HG03045 (cell line): ENCODE data around the gene KCNJ18.
"Not testable (repeated sequence)": the region's sequence is repeated elsewhere in the genome, so short reads cannot be mapped to it uniquely, and the experiment has no call there.

ENCODE experiments used
- ATAC-seq: cut with Tn5 transposase; IDR thresholded peaks from one replicate; pipeline ENCODE4 v1.9.1; 2021; ENCODE audit warnings: mild to moderate bottlenecking, moderate library complexity; ENCODE audit not compliant: unreplicated experiment

The KCNJ18 gene

DNA sequence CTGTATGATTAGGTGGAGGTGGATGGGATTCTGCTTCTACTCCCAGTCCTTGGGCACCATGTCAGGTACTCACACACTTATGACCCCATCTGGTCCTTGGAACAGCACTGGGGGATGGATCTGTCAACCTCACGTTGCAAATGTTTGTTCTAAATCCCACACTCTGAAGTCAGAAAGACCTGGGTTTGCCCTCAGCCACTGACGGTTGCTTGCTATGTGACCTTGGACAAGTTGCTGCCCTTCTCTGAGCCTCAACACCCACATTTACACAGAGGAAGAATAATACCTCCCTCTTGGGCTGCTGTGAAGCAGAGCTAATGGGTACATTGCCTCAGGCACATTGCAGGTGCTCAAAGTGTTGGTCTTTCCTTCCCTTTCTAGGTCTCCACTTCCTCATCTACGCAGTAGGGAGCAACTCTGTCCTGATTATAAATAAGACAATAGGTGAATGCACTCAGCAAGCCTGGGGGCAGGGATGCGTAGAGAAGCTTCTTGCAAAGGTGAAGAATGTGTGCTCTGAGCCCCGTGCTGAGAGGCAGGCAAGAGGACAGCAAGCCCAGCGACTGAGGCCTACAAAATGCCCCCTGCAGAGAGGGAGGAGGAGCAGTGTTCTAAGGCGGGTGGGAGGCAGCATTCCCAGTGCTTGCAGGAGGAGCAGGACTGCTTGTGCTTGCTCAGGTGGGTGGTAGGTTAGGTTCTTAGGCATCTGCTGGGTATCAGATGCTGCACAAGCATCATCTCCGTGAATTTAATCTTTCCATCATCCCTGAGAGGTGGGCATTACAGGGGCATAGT, 21.8 kb upstream of the KCNJ18 start:
- not testable (repeated sequence) for ATAC-seq

DNA sequence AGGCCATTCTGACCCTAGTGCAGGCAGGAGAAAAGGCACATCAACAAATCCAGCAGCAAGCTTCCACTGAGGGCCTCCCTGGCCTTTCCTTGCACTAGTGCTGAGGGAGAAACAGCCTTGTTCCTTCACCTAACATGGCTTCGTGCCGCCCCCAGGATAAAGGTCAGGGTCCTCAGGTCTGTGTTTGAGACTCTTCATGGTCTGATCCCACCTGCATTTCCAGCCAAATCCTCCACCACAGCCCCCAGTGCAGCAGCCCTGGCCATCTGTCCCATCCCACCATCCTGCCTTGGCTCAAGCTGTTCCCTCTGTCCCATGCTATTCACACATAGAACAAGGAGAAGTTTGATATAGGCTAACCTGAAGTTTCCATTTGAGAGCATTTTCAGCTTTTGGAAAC, 20.9 kb upstream of the KCNJ18 start:
- not testable (repeated sequence) for ATAC-seq

DNA sequence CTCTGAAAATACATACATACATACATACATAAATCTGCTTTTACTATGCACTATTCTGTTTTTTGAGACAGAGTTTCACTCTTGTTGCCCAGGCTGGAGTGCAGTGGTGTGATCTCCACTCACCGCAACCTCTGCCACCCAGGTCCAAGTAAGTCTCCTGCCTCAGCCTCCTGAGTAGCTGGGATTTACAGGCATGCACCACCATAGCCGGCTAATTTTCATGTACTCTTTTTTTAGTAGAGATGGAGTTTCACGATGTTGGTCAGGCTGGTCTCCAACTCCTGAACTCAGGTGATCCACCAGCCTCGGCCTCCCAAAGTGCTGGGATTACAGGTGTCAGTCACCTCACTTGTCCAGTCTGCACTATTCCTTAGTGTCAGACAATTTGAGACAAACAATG, 20.5 kb upstream of the KCNJ18 start:
- not testable (repeated sequence) for ATAC-seq

DNA sequence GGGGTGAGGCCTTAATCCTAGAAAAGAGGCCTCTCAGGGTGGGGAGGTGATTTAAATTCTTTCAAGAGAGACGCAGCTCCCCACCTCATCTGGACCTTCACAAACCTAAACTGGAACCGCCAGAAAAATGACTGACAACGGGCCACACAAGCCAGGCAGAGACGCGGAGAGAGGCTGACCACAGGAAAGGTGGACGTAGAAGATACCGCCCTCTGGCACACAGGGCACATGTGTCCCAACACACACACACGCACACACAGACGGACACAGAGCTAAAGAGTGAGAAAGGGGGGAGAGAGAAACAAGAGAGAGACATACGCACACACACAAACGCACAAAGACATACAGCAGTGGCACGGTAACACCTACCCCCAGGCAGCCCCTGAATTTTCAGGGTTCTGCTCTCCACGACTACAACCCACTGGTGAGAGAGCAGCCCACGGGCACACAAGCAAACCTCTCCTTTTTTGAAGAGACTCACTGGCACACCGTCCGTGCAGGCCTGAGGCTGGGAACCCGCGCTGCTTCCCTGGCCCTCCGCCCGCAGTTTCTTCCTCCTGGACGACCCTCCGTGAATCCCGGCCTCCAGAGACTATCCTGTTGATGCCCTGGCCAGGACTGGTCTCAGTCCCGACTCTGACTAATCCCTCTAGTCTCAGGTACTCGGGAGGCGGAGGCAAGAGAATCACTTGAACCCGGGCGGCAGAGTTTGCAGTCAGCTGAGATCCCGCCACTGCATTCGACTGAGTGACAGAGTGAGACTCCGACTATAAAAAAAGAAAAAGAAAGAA, 18.7 kb upstream of the KCNJ18 start:
- not testable (repeated sequence) for ATAC-seq

DNA sequence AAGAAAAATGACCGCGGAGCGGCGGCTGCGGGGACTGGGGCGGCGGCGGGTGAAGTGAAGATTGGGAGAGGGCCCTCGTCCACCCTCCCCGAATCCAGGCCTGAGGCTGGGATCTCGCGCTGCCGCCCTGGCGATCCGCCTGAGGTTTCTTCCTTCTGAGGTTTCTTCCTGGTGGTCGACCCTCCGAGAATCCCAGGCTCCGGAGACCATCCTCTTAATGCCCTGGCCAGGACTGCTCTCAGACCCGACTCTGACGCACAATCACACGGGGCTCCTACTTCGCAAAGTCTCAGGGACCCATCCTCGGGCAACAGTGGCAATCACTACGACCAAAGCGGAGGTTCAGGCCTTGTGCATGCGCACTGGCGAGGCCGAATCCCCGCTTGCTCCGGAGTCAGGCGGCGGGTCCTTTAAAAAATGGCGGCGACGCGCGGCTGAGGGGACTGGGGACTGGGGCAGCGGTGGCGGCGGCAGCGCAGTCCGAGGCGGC, 18.0 kb upstream of the KCNJ18 start:
- ATAC-seq = no peak

DNA sequence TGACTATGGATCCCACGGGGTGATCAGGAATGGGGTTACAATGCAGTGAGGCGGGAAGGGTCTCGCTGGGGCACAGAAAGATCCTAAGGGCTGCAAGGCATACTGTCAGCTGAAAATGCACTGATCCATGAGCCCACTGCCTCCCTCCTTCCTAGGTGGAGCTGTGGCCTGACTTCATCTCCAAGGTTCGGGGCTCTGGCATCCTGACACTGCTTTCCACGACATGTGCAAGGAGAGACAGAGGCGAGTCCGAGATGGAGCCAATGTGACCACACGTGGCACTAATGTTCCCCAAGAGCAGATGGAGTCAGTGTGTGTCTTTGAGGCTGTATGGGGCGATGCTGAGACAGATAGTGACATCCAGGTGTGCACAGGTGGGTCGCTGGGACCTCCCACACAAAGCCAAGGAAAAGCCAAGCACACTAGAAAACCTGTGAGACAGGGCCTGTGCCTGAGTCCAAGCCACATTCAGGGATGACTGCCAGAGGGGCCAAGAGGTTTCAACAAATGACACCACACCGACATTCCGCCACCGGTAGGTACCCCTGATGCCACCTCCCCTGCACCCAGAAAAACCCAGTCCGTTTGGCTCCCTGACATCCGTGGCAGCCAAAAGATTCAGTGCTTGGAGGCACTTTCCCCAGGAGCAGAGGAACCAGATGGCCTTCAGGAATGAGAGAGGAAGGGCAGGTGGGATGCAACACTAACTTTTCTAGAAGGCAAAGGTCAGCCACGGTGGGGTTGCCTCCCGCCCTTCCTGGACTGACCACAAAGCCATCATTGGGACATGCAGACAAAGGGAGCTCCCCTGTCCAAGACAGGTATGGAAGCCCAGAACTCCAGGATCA, 17.2 kb upstream of the KCNJ18 start:
- ATAC-seq = not testable (repeated sequence)

DNA sequence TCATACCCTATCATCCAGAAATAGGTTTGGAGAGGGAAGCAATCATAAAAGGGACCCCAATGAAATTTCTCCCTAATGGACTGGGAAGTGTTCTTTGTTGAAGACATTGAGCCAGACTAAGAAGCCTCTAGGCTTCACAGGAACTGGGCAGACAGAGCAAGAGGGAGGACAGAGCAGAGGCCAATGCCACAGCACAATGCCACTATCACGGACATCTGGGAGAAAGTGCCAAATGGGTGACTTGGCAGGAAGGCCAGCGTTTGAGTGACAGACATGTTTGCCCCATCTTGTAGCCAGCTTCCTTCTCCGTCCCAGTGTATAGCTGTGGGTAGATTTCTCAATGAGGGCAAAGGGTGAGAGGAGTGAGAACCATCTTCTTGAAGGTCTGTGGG, 16.6 kb upstream of the KCNJ18 start:
- ATAC-seq = not testable (repeated sequence)

DNA sequence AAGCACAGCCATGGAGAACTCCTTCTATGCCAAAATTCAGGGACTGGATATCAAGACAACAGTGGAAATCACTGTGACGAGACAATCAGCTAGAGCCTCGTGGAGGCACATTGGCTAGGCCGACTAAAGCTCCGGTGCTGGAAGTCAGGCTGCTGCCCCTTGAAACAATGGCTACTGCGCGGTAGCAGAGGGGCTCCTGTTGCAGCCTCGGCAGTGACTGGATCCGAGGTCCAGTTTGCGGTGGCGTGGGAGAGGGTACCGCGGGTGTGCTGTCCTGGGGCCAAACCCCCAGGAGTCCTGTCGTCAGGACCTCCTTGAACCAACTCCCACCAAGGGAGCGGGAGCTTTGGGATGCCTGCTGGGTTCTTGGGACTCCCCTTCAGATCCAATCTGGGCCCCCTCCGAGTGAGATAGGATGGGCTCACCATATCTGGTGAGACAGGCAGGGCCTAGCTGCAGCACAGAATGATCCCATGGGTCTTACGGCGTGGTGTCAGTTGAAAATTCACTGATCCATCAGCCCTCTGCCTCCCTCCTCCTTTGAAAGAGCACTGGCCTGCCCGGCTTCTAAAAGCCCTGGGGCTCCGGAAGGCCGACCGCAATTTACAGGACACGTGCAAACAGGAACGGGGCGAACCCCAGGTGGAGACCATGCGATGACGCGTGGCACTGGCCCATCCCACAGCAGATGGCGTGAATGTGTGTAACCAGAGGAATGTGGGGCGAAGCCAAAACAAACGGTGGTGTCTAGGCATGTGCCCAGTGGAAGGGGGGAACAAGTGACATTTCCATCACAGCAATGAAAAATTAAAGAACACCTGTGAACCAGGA, 15.8 kb upstream of the KCNJ18 start:
- no peak for ATAC-seq

DNA sequence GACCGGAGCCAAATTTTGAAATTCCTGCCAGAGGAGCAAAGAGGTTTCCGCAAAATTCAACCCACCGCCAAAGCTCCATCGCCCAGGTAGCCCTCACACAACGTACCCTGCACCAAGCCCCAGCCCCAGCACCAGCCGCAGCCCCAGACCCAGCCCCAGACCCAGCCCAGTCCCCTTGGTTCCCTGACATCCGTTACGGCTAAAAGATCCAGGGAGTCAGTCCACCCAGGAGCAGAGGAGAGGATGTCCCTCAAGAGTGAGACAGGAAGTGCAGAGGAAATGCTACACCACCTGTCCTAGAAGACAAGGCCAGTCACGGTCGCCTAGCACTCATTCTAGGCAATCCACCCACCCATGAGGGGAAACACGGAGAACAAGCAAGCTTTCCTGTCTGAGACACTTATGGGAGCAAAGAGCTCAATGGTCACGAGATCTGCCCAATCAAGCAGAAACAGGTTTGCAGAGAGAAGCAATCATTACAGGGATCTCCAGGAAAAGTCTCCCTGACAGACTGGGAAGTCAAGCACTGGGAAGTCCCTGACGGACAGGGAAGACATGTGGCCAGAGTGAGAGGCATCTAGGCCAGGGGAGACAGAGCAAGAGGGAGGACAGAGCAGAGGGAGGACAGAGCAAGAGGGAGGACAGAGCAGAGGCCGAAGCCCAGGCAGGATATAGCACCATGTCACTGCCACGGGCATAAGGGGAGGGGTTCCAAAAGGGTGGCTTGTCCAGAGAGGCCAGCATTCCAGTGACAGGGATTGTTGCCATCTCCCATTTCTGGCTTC, 15.0 kb upstream of the KCNJ18 start:
- no peak for ATAC-seq

DNA sequence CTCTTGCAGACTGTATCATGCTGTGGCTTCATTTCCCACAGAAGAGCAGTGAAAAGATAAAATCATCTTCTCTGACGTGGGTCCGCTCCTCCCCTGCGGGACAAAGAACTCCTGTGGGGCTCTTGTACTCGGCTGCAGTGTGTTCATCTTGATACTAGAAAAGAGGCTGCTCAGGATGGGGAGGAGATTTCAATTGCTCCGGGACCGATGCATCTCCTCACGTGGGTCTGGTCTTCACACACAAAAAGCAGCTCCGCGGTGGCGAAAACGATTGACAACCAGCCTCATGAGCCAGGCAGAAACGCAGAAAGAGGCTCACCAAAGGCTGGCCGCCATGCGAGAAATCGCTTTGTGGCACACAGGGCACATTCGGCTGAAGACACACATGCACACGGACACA, 14.4 kb upstream of the KCNJ18 start:
- ATAC-seq = no peak

DNA sequence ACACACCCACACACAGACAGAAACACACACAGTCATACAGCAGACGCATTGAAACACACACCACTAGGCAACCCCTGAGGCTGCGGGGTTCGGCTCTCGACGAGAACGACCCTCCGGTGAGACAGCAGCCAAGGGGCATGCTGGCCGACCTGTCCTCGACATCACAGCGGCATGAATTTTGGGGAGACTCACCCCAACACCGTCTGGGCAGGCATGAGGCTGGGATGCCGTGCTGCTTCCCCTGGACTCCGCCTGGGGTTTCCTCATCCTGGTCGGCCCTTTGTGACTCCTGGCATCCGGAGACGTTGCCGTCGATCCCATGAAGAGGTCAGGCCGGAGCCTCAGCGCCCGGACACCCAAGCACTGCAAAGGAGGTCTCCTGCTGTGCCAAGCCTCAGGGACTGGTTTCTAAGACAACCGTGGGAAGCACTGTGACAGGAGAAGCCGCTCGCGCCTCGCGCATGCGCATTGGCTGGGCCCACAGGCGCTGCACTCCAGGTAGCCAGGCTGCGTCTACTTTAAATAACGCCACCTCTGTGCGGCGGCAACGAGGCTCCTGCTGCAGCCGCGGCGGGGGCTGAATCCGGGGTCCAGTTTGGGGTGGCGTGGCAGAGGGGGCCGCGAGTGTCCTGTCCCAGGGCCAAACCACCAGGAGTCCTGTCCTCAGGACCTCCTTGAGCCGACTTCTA, 13.8 kb upstream of the KCNJ18 start:
- ATAC-seq = no peak

DNA sequence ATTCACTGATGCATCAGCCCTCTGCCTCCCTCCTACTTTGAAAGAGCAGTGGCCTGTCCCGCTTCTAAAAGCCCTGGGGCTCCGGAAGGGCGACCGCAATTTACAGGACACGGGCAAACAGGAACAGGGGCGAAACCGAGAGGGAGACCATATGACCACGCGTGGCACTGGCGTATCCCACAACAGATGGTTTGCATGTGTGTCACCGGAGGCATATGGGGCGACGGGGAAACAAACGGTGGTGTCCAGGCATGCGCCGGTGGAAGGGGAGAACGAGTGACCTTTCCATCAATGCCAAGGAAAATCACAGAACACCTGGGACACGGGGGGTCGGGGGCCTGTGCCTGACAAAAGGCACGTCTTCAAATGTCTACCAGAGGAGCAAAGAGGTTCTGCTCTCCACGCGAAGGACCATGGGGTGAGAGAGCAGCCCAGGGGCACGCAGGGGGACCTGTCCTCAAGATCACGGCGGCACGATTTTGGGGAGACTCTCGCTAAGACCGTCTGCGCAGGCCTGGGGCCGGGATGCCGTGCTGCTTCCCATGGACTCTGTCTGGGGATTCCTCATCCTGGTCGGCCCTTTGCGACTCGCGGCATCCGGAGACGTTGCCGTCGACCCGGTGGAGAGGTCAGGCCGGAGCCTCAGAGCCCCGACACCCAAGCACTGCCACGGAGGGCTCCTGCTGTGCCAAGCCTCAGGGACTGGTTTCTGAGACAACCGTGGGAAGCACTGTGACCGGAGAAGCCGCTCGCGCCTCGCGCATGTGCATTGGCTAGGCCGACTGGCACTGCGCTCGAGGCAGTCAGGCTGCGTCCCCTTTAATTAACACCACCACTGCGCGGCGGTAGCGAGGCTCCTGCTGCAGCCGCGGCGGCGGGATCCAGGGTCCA, 12.8 kb upstream of the KCNJ18 start:
- ATAC-seq = no peak

DNA sequence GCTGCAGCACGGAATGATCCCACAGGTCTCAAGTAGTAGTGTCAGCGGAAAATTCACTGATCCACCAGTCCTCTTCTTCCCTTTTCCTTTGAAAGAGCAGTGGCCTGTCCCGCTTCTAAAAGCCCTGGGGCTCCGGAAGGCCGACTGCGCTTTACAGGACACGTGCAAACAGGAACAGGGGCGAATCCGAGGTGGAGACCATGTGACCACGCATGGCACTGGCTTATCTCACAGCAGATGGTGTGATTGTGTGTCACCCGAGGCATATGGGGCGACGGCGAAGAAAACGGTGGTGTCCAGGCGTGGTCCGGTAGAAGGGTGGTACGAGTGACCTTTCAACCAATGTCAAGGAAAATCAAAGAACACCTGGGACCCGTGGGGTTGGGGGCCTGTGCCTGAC, 12.0 kb upstream of the KCNJ18 start:
- no peak for ATAC-seq

DNA sequence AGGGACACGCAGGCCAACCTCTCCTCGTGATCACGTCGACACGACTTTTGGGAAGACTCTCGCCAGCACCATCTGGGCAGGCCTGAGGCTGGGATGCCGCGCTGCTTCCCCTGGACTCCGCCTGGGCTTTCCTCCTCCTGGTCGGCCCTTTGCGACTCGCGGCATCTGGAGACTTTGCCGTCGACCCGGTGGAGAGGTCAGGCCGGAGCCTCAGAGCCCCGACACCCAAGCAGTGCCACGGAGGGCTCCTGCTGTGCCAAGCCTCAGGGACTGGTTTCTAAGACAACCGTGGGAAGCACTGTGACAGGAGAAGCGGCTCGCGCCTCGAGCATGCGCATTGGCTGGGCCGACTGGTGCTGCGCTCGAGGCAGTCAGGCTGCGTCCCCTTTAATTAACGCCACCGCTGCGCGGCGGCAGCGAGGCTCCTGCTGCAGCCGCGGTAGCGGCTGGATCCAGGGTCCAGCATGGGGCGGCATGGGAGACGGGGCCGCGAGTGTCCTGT, 11.4 kb upstream of the KCNJ18 start:
- not testable (repeated sequence) for ATAC-seq

DNA sequence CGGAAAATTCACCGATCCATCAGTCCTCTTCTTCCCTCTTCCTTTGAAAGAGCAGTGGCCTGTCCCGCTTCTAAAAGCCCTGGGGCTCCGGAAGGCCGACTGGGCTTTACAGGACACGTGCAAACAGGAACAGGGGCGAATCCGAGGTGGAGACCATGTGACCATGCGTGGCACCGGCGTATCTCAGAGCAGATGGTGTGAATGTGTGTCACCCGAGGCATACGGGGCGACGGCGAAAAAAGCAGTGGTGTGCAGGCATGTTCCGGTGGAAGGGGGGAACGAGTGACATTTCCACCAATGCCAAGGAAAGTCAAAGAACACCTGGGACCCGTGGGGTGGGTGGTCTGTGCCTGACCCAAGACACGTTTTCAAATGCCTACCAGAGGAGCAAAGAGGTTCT, 10.7 kb upstream of the KCNJ18 start:
- ATAC-seq = not testable (repeated sequence)

DNA sequence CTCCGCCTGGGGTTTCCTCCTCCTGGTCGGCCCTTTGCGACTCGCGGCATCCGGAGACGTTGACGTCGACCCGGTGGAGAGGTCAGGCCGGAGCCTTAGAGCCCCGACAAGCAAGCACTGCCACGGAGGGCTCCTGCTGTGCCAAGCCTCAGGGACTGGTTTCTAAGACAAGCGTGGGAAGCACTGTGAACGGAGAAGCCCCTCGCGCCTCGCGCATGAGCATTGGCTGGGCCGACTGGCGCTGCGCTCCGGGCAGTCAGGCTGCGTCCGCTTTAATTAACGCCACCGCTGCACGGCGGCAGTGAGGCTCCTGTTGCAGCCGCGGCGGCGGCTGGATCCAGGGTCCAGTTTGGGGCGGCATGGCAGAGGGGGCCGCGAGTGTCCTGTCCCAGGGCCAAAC, 10.2 kb upstream of the KCNJ18 start:
- ATAC-seq = not testable (repeated sequence)

DNA sequence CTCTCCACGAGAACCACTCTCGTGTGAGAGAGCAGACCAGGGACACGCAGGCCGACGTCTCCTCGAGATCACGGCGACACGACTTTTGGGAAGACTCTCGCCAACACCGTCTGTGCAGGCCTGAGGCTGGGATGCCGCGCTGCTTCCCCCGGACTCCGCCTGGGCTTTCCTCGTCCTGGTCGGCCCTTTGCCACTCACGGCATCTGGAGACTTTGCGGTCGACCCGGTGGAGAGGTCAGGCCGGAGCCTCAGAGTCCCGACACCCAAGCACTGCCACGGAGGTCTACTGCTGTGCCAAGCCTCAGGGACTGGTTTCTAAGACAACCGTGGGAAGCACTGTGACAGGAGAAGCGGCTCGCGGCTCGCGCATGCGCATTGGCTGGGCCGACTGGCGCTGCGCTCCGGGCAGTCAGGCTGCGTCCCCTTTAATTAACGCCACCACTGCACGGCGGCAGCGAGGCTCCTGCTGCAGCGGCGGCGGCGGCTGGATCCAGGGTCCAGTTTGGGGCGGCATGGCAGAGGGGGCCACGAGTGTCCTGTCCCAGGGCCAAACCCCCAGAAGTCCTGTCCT, 9.1 kb upstream of the KCNJ18 start:
- not testable (repeated sequence) for ATAC-seq
